Measurements from ENCODE around the gene SPTLC2. TPM values are rescaled to one million over a fixed set of nuclear protein-coding genes. Genes with fewer than 3 reads are reported as not detected.

Gene SPTLC2
- total RNA-seq, 5 donors from 2014 or later (not counting 1 experiment from before 2014, with no cell fraction given): 20.8 to 33.7 (median 26.2) TPM

- WGBS (ENCODE audit: insufficient coverage): no CpG with 5 or more reads among the region's 3 CpGs
- Histone ChIP-seq H3K27me3 (replicated peaks in 1 of 2; ENCODE audit: control insufficient read depth in 2 of 2, extremely low read depth in 1 of 2, insufficient read depth in 2 of 2, low read length in 1 of 2) (no peaks in the 10 kb centered on the region), H3K36me3 (ENCODE audit: control insufficient read depth in 2 of 2, extremely low read depth in 1 of 2, insufficient read depth in 1 of 2, low read length in 1 of 2) (peaks cover under 1 to 14% of the 10 kb centered on the region in 2 donors), H3K4me3 (ENCODE audit: control insufficient read depth in 1 of 2, extremely low read depth in 1 of 2, low read length in 1 of 2) (no peak overlapping the region), H3K27ac (ENCODE audit: low read length) (no peak overlapping the region), H3K4me1 (ENCODE audit: control insufficient read depth in 1 of 2, extremely low read depth in 1 of 2, insufficient read depth in 2 of 2, low read length in 2 of 2) (peaks cover 10 to 13% of the 10 kb centered on the region in 2 experiments), H3K9me3 (no peaks in the 10 kb centered on the region)
- ChIA-PET POLR2A (interaction anchor here in 1 of 2 donors (0.6 kb wide), 1 partner anchor 17 kb away, joined by 3 read pairs; no protein-coding TSS in a partner anchor), CTCF (interaction anchor here in 1 of 2 donors (0.6 kb wide), 1 partner anchor 75 kb away, joined by 4 read pairs; no protein-coding TSS in a partner anchor)
- Mint-ChIP-seq H3K9me3 (no peaks in the 10 kb centered on the region), H3K27me3 (no peaks in the 10 kb centered on the region), H3K27ac (peak overlapping the region; percentile 79 to 94), H3K36me3 (peaks cover 12% of the 10 kb centered on the region), H3K4me1 (peaks cover 55 to 67% (median 60%) of the 10 kb centered on the region in 3 donors), H3K4me3 (peak overlapping the region in 1 of 3 donors; percentile 17)
- DNase-seq: no peak
- ATAC-seq (replicated peaks in 1 of 4): no peak
Observed at GRCh38 chr14:77599889-77600288, 16.5 kb downstream of the SPTLC2 start.

DNA sequence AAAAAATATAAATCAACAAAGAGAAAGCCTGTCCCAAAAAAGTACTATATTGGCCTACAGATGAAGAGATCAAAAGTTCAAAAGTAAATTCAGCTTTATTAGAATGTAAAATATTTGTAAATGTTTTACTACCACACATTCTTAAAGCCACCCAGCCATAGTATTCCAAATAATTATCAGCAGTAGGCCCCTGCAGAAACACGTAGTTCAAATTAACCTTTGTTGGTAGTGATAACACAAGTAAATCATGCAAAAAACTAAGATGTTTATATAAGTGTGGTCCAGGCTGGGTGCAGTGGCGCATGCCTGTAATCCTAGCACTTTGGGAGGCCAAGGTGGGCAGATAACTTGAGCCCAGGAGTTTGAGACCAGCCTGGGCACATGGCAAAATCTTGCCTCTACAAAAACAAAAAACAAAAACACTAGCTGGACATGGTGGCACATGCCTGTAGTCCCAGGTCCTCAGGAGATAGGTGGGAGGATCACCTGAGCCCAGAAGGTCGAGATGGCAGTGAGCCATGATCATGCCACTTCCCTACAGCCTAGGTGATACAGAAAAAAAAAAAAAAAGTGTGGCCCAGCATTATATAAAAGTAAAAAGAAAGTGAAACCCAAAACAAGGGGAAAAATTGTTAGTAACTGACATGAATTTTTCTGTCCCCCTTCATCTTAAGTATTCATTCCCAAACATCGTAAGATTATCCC lies 17.9 kb downstream of the SPTLC2 start:
- no CpG with 5 or more reads among the region's 4 CpGs for WGBS (ENCODE audit: insufficient coverage)
- Mint-ChIP-seq H3K9me3 (no peaks in the 10 kb centered on the region), H3K4me1 (peaks cover 61 to 73% (median 66%) of the 10 kb centered on the region in 3 donors), H3K36me3 (peaks cover 16% of the 10 kb centered on the region), H3K4me3 (peak overlapping the region; percentile 68 to 73 (median 70)), H3K27me3 (no peaks in the 10 kb centered on the region), H3K27ac (peak overlapping the region; percentile 88 to 94)
- Histone ChIP-seq H3K36me3 (ENCODE audit: control insufficient read depth in 2 of 2, extremely low read depth in 1 of 2, insufficient read depth in 1 of 2, low read length in 1 of 2) (peaks cover 3 to 18% of the 10 kb centered on the region in 2 donors), H3K27ac (ENCODE audit: low read length) (peak overlapping the region; percentile 73), H3K4me1 (ENCODE audit: control insufficient read depth in 1 of 2, extremely low read depth in 1 of 2, insufficient read depth in 2 of 2, low read length in 2 of 2) (peaks cover 15 to 24% of the 10 kb centered on the region in 2 experiments), H3K27me3 (replicated peaks in 1 of 2; ENCODE audit: control insufficient read depth in 2 of 2, extremely low read depth in 1 of 2, insufficient read depth in 2 of 2, low read length in 1 of 2) (no peaks in the 10 kb centered on the region), H3K9me3 (no peaks in the 10 kb centered on the region), H3K4me3 (ENCODE audit: control insufficient read depth in 1 of 2, extremely low read depth in 1 of 2, low read length in 1 of 2) (no peak overlapping the region)
- ATAC-seq (replicated peaks in 1 of 4) (peak in 3 of 4 experiments; percentile 50 to 86 (median 70)), DNase-seq (peak in 11 of 35 experiments; percentile 7 to 62 (median 11))
- POLR2A ChIA-PET: no interaction called here
- CTCF ChIA-PET: interaction anchor here (0.6 to 0.9 kb wide), 4 partner anchors 13 to 802 kb away, joined by 3 to 9 read pairs (median 5); partner anchors contain the start of gene SNW1 (in 1 of the 2)

- Histone ChIP-seq H3K4me3 (ENCODE audit: control insufficient read depth in 1 of 2, extremely low read depth in 1 of 2, low read length in 1 of 2) (no peak overlapping the region), H3K27me3 (replicated peaks in 1 of 2; ENCODE audit: control insufficient read depth in 2 of 2, extremely low read depth in 1 of 2, insufficient read depth in 2 of 2, low read length in 1 of 2) (no peaks in the 10 kb centered on the region), H3K9me3 (no peaks in the 10 kb centered on the region), H3K27ac (ENCODE audit: low read length) (peak overlapping the region; percentile 69), H3K4me1 (ENCODE audit: control insufficient read depth in 1 of 2, extremely low read depth in 1 of 2, insufficient read depth in 2 of 2, low read length in 2 of 2) (peaks cover 19 to 23% of the 10 kb centered on the region in 2 experiments), H3K36me3 (ENCODE audit: control insufficient read depth in 2 of 2, extremely low read depth in 1 of 2, insufficient read depth in 1 of 2, low read length in 1 of 2) (peaks cover 3 to 18% of the 10 kb centered on the region in 2 donors)
- WGBS (ENCODE audit: insufficient coverage): no CpG with 5 or more reads among the region's 2 CpGs
- POLR2A ChIA-PET: interaction anchor here in 1 of 2 donors (1.5 kb wide), 1 partner anchor 21 kb away, joined by 4 read pairs; no protein-coding TSS in a partner anchor
- CTCF ChIA-PET: interaction anchor here in 1 of 2 donors (1.3 kb wide), 1 partner anchor 12 kb away, joined by 3 read pairs; no protein-coding TSS in a partner anchor
- H3K36me3 Mint-ChIP-seq: peaks cover 19% of the 10 kb centered on the region
- DNase-seq (peak in 1 of 35 experiments; percentile 56), ATAC-seq (replicated peaks in 1 of 4) (peak; percentile 65 to 98 (median 92))
- H3K4me1 Mint-ChIP-seq: peaks cover 57 to 72% (median 66%) of the 10 kb centered on the region in 3 donors
- H3K27me3 Mint-ChIP-seq: no peaks in the 10 kb centered on the region
- H3K4me3 Mint-ChIP-seq: peak overlapping the region; percentile 37 to 62 (median 57)
- H3K9me3 Mint-ChIP-seq: no peaks in the 10 kb centered on the region
- H3K27ac Mint-ChIP-seq: peak overlapping the region; percentile 86 to 87
Observed at GRCh38 chr14:77593501-77593961, 22.9 kb downstream of the SPTLC2 start.

- Histone ChIP-seq H3K9me3 (no peaks in the 10 kb centered on the region), H3K36me3 (ENCODE audit: control insufficient read depth in 2 of 2, extremely low read depth in 1 of 2, insufficient read depth in 1 of 2, low read length in 1 of 2) (peaks cover 3 to 10% of the 10 kb centered on the region in 2 donors), H3K27me3 (replicated peaks in 1 of 2; ENCODE audit: control insufficient read depth in 2 of 2, extremely low read depth in 1 of 2, insufficient read depth in 2 of 2, low read length in 1 of 2) (no peaks in the 10 kb centered on the region), H3K4me1 (ENCODE audit: control insufficient read depth in 1 of 2, extremely low read depth in 1 of 2, insufficient read depth in 2 of 2, low read length in 2 of 2) (peaks cover 20 to 23% of the 10 kb centered on the region in 2 experiments), H3K4me3 (ENCODE audit: control insufficient read depth in 1 of 2, extremely low read depth in 1 of 2, low read length in 1 of 2) (no peak overlapping the region), H3K27ac (ENCODE audit: low read length) (no peak overlapping the region)
- Mint-ChIP-seq H3K4me1 (peaks cover 60 to 76% (median 64%) of the 10 kb centered on the region in 3 donors), H3K9me3 (no peaks in the 10 kb centered on the region), H3K36me3 (peaks cover 26% of the 10 kb centered on the region), H3K4me3 (no peak overlapping the region), H3K27me3 (no peaks in the 10 kb centered on the region), H3K27ac (peak overlapping the region; percentile 57 to 60)
- no peak for DNase-seq
- ChIA-PET CTCF (no interaction called here), POLR2A (no interaction called here)
- ATAC-seq (replicated peaks in 1 of 4): no peak
- WGBS (ENCODE audit: insufficient coverage): no CpG with 5 or more reads among the region's 6 CpGs
Observed at GRCh38 chr14:77590845-77591485, 25.5 kb downstream of the SPTLC2 start.

GRCh38 chr14:77589099-77589498 lies 27.3 kb downstream of the SPTLC2 start:
- no peaks in the 10 kb centered on the region for H3K9me3 ChIP-seq
- POLR2A ChIA-PET: interaction anchor here in 1 of 2 donors (0.6 kb wide), 2 partner anchors 19 kb away, joined by 4 to 6 read pairs; no protein-coding TSS in a partner anchor
- WGBS (ENCODE audit: insufficient coverage): no CpG with 5 or more reads among the region's 5 CpGs
- H3K4me3 ChIP-seq (ENCODE audit: control insufficient read depth in 1 of 2, extremely low read depth in 1 of 2, low read length in 1 of 2): no peak overlapping the region
- Mint-ChIP-seq H3K4me1 (peaks cover 53 to 71% (median 58%) of the 10 kb centered on the region in 3 donors), H3K4me3 (no peak overlapping the region), H3K27me3 (no peaks in the 10 kb centered on the region), H3K36me3 (peaks cover 20% of the 10 kb centered on the region), H3K27ac (peak overlapping the region in 1 of 2 donors; percentile 58), H3K9me3 (no peaks in the 10 kb centered on the region)
- no peaks in the 10 kb centered on the region for H3K36me3 ChIP-seq (ENCODE audit: control insufficient read depth in 2 of 2, extremely low read depth in 1 of 2, insufficient read depth in 1 of 2, low read length in 1 of 2)
- CTCF ChIA-PET: no interaction called here
- no peaks in the 10 kb centered on the region for H3K27me3 ChIP-seq (replicated peaks in 1 of 2; ENCODE audit: control insufficient read depth in 2 of 2, extremely low read depth in 1 of 2, insufficient read depth in 2 of 2, low read length in 1 of 2)
- no peak overlapping the region for H3K27ac ChIP-seq (ENCODE audit: low read length)
- DNase-seq (no peak), ATAC-seq (replicated peaks in 1 of 4) (no peak)
- H3K4me1 ChIP-seq (ENCODE audit: control insufficient read depth in 1 of 2, extremely low read depth in 1 of 2, insufficient read depth in 2 of 2, low read length in 2 of 2): peaks cover 15 to 17% of the 10 kb centered on the region in 2 experiments
